AG09309 (cell line): ENCODE measurements around the gene C1QL3.

Experiments used
- DNase-seq: peaks from one replicate; pipeline ENCODE4 v3.0.0-alpha.2; 2010; ENCODE audit warnings: low read depth
- H3K4me3 ChIP-seq: 2 replicates; pipeline ENCODE4 v1.5.1; 2011; ENCODE audit warnings: mild to moderate bottlenecking, low read depth, low read length, moderate library complexity; ENCODE audit not compliant: control insufficient read depth
- TF ChIP-seq, protein P1 (sequence below): IDR thresholded peaks from 2 replicates; pipeline ENCODE4 v1.5.1; 2011; ENCODE audit warnings: mild to moderate bottlenecking, low read depth, low read length, inconsistent platforms; ENCODE audit not compliant: insufficient read depth, control insufficient read depth; ENCODE audit errors: missing control alignments

Gene C1QL3

DNA sequence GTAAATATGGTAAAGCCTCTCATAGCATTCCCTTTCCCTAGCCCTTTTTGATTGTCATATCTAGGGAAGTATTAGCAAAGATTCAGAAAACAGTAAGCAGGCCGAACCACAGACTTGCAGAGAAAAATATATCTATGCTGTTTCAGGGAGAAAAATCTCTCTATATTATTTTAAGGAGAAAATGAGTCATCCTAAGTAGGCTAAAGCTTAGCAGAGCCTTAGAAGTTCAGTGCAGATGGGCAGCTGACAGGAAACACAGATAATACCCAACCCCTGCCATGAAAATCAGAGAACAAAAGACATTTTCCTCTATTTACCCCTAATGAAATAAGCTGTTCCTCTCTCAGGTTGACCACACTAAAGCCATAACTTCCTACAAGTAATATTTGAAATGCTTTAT, 16.5 kb downstream of the C1QL3 start:
- no peak overlapping the region for H3K4me3 ChIP-seq
- no peak for DNase-seq
- TF ChIP-seq, protein P1, sequence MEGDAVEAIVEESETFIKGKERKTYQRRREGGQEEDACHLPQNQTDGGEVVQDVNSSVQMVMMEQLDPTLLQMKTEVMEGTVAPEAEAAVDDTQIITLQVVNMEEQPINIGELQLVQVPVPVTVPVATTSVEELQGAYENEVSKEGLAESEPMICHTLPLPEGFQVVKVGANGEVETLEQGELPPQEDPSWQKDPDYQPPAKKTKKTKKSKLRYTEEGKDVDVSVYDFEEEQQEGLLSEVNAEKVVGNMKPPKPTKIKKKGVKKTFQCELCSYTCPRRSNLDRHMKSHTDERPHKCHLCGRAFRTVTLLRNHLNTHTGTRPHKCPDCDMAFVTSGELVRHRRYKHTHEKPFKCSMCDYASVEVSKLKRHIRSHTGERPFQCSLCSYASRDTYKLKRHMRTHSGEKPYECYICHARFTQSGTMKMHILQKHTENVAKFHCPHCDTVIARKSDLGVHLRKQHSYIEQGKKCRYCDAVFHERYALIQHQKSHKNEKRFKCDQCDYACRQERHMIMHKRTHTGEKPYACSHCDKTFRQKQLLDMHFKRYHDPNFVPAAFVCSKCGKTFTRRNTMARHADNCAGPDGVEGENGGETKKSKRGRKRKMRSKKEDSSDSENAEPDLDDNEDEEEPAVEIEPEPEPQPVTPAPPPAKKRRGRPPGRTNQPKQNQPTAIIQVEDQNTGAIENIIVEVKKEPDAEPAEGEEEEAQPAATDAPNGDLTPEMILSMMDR = no peak

DNA sequence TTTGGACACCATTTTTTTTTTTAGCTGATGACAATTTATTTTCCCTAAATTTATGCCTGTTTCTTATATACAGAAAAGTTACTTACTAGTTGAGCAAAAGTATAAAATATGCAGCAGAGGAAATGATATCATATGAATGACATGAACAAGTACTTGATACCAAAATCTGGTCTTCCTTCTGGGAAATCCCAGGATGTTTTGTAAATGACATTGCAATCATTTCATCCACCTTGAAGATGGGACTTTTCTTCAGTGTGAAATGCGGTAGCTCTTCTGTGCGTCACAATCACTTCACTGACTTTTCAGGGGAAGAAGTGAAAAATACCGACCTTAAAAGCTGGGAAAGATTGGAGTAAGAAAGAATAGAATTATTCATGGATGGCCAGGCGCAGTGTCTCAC, 23.8 kb downstream of the C1QL3 start:
- no peak overlapping the region for H3K4me3 ChIP-seq
- no peak for DNase-seq

DNA sequence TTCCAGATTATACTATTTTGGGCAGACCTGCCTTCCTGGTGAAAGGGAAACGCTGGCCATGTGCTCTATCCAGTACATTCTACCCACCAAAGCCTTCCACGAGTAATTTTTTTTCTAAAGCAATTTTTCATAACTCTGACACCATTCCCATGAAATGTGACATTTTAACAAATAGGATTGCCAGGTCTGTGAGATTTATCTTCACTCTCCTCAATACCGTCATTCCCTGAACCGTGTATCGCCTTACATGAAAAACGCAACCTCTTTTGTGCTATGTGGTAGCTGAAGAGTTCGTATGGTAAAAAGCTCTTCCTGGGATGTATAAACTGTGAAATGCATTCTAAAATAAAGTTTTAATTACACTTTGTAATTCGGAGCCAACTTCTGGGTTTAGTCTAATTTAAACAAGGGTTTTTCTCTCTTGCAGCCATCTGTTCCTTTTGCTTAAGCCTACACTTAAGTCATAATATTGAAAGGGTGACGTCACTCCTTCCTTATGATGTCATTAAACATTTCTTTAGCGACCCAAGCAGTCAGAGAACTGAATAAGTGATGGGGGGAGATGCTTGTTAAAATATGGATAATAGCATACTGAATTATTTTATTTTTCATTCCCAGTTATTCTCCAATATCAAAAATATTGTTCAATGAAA, 27.7 kb downstream of the C1QL3 start:
- TF ChIP-seq, protein P1 = no peak
- no peak for DNase-seq
- H3K4me3 ChIP-seq = no peak overlapping the region

More for the DNA sequence above, 23.8 kb downstream of the C1QL3 start:
- TF ChIP-seq, protein P1 = no peak

DNA sequence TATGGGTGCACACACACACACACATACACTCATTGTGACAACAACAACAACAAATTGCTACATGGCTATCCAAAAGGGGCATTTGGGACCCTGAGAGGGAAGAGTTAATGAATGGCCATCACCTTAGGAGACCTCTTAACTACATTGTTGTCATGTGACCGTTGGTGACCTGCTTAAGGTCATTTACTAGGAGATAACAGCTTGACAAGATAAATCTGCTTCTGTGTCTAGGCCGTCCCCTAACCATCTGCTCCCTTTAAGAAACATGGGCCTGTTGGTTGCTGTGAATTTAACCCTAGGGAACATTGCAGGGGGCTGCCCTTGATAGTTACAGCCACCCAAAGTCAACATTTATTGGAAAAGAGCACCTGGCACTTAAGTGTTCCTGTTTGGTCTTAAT, 29.7 kb downstream of the C1QL3 start:
- no peak overlapping the region for H3K4me3 ChIP-seq
- TF ChIP-seq, protein P1 = no peak
- no peak for DNase-seq

DNA sequence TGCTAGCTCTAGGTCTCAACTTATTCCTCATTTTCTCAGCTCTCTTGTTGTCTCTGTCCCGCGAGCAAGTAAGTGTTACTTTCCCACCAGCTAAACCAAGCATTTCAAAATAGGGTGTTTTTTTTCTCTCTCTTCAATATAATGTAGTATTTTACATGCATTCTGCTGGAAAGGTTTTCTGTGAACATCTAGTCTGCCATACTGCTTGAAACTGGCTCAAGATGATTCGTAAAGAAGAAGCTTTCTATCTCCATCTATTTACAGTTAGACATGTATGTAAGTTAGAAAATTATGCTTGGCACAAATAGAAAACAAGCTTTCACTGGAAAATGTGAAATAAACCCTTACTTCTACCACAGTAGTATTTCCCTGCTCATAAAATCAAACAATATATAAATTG, 31.2 kb downstream of the C1QL3 start:
- no peak overlapping the region for H3K4me3 ChIP-seq
- no peak for DNase-seq
- TF ChIP-seq, protein P1 = no peak

DNA sequence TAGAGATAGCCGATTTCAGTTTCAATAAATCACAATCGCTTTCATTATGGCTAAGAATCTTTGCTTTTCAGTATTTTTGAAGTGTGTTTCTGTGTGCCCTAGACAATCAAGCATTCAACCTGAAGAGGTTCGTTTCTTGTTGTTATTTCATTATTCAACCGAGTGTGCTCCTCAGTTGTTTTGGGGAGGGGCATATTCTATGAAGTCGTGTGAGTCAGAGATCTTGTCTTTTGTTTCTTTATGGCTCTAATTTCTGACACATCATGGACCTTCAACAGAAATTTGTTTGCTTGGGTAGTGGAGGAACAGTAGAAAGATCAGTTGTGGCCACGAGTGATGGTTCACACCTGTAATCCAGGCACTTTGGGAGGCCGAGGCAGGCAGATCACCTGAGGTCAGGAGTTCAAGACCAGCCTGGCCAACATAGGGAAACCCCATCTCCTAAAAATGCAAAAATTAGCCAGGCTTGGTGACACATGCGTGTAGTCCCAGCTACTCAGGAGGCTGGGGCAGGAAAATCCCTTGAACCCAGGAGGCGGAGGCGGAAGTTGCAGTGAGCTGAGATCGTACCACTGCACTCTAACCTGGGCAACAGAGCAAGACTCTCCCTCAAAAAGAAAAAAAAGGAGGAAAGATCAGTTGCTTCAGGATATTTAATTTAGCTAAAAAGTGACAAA, 38.3 kb downstream of the C1QL3 start:
- no peak for DNase-seq
- TF ChIP-seq, protein P1 = no peak
- no peak overlapping the region for H3K4me3 ChIP-seq
